ENCODE data around the gene CACNA1C.
"Not testable (repeated sequence)": the region's sequence is repeated elsewhere in the genome, so short reads cannot be mapped to it uniquely, and the experiment has no call there.

CACNA1C gene

GRCh38 chr12:2683283-2684025 lies 630.7 kb downstream of the CACNA1C start:
- no peak for DNase-seq

DNA sequence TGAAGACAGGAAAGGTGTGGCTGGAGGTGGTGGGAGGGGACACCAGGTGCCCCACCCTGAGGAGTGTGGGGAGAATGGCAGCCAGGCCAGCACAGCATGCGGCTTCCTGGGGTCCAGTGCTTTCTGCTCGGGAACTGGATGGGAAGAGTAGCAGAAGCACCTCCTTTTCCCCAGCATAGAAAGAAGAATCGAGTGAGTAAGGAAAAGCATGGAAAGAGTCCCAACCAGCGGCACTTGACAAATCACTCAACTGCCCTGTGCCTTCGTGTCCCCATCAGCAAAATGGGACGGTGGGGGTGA lies 631.2 kb downstream of the CACNA1C start:
- DNase-seq, result not testable (repeated sequence)

DNA sequence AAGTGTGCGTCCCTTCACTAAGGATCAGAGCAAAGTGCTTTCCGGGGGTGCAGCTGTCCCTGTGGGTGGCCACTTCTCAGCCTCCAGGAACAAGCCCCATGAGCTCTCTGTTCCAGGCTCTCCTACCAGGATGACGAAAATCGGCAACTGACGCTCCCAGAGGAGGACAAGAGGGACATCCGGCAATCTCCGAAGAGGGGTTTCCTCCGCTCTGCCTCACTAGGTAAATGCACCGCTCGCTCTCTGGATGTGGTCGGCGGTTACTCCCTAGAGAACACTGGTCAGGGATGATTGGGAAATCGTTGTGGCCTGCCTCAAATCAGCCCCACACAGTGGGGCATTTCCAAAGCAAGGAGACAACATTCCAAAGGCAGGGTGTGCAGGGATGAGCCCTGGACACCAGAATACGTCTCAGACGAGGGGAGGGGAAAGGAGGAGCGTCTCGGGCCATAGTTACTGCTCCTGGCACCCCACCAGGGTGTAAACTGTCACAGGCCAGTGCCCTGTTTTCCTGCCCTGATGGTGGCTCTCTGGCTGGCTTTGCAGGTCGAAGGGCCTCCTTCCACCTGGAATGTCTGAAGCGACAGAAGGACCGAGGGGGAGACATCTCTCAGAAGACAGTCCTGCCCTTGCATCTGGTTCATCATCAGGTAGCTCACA lies 633.0 kb downstream of the CACNA1C start:
- DNase-seq, result peak; percentile 43

DNA sequence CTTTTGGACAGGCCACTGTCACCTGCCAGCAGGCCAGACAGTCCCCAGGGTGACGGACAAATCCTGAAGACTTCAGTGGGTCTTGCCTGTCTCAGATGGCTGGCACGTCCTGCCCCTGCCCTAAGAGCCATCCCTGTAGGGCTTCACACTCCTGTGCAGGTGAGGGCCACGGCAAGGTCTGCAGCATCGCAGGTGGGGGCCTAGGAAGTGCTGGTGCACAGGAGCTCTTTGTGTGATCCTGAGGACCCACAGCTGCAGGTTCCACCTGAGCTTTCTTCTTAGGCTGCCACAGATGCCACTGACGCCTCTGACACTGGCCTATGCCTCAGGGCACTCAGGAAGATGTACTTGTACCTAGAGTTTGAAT lies 633.5 kb downstream of the CACNA1C start:
- DNase-seq, result peak; percentile 39

DNA sequence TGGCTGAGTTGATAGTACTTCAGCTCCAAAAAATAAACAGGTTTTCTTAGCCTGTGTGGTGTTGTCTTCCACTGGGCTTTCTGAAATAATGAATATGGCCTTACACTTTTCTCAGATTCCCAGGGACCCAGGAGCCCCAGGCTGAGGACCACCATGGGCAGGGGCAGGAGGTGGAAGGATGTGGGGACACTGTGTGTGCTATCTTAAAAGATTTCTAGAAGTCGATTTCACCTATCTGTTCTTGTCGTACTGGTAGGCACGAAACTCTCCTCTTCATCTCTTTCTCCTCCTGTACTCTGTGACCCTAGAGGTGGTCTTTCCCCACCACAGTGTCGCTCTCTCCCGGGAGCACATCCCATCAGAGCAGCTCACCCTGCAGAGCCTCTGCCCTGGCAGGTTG lies 634.3 kb downstream of the CACNA1C start:
- DNase-seq, result no peak

GRCh38 chr12:2687726-2688125 lies 634.9 kb downstream of the CACNA1C start:
- no peak for DNase-seq

GRCh38 chr12:2688381-2688931 lies 635.7 kb downstream of the CACNA1C start:
- peak; percentile 45 for DNase-seq

DNA sequence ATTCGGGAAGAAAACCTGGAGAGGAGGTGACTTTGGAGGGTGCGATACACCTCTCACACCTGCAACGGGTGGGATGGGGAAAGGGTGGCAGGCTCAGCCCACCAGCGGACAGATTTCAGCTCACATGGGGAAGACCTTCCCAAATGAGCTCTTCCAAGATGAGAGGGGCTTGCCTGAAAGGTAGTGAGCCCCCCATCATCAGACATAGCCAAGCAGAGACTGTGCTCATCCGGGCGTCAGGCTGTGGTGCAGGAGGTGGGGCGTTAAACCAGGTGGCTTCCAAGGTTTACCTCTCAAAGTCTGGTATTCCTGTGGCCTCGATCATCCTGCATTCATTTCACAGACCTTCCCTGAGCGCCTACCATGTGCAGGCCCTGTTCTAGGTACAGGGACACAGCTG lies 636.6 kb downstream of the CACNA1C start:
- DNase-seq, result peak; percentile 33

GRCh38 chr12:2689879-2690278 lies 637.1 kb downstream of the CACNA1C start:
- peak; percentile 48 for DNase-seq

GRCh38 chr12:2690348-2691005 lies 637.7 kb downstream of the CACNA1C start:
- peak; percentile 58 for DNase-seq

GRCh38 chr12:2691006-2691344 lies 638.2 kb downstream of the CACNA1C start:
- DNase-seq, result peak; percentile 83

DNA sequence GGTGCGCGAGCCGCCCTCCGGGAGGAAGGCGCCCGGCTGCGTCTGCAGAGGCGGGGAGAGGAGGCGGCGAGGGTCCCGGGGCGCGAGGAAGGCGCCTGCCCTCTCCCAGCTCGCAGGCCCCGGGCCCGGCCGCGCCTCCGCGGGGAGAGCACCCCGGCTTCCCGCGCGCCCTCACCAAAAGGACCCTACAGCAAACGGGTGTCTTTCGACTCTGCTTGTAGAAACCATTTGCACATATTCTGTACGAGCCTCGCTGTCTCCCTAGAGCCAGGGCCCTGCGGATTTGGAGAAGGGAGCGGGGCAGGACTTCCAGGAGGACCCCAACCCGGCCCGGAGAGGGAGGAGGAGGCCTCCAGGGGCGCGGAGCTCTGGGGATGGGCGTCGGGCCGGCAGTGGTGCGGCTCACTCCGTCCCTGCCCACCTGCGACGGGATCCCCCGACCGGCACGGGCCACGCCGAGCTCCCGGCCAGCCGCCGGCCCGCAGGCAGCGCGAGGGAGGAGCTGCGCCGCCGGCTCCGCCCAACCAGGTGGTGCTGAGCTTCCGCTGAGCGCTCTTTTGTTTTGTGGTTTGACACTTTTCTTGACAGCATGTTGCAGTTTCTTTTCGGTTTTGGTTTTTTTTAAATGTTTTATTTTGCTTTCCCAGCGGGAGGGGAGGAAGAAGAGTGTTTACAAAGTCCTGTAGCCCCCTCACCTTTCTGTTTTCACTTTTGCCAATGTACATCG lies 638.7 kb downstream of the CACNA1C start:
- DNase-seq, result peak; percentile 75

DNA sequence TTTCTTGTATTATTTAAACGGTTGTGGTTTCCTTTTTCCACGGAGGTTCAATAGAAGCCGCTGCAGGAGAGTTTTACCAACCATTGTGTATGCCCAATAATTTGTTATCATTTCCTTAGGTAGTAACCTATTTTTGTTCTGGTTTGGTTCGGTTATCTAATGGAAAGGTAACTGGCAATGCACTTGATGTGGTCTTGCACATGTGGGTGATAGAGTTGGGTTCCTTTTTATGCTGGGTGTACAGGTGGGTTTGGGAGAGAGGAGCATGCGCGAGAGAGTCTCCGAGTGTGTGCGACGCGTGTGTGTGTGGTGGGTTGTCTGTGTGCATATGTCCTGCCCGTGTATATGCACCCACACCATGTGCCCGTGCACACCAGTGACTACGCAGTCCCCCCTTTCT lies 639.3 kb downstream of the CACNA1C start:
- peak; percentile 55 for DNase-seq

GRCh38 chr12:2693244-2693860 lies 640.6 kb downstream of the CACNA1C start:
- peak; percentile 44 for DNase-seq

GRCh38 chr12:2693980-2694610 lies 641.3 kb downstream of the CACNA1C start:
- no peak for DNase-seq

- DNase-seq, result no peak
Measured at GRCh38 chr12:2696136-2696535, 643.3 kb downstream of the CACNA1C start.

DNA sequence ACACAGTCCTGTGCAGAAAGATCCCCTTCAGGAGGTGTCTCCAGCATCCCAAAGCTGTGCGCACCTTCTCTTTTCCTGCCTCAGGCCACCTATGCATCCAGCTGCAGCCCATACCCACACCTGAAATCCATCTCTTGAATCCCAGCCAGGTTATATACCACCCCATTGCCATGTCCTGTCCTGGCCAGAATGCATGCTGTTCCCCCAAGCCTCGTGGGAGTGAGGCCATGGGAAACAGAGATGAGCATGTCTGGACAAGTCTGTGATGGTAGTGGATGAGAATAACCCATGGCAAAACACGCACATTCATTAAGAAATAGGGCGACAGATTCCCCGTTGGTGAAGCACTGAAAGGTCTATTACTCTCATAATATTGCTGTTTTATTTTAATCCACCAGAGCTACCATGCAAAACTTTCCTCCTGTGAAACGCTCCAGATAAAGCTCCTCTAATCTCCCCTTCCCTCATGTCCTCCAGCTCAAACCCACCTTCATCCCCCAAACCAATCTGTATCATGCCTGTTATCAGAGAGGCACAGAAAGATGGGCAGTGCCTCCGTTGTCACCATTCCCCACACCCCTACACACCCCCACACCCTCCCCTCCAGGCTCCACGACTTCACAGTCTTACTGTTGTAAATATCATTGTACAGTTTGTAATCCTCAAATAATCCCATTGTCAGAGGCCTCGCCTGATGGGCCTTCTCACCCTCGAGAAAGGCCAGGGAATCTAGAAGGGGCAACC lies 644.4 kb downstream of the CACNA1C start:
- DNase-seq, result no peak

DNA sequence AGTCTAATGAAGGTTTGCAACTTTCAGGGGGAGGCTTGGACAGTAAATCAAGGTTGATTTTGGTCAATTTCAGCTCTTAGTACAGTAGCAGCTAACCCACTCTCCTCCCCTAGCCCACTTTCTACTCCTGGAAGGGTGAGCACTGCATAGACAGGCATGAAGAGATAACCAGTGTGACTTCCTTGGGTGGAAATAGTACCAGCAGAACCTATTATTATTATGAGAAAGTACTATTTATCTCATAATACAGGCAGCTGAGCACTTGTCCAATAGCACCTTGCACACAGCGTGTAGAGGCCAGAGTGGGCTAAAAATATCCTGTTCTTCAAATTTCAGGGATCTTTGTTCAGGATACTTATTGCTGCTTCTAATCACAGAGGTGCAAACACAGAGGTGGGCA lies 645.8 kb downstream of the CACNA1C start:
- DNase-seq, result no peak

DNA sequence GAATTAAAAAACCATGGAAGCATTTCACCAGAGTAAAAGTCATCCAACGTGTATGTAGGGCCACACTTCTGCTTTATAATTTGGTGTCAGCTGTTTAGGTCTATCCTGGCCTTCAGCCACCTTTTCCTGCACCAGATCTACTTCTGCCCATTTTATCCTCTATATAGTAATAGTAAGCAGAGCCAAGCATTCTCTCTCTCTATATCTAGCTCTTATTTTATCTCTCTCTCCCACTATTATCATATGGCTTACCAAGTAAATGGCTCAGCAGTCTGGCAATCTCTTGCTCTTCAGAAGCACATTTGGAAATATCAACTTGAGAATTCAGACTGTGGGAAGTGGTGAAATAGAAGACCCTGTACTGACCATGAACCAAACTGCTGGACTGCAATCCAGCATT lies 657.9 kb downstream of the CACNA1C start:
- DNase-seq, result no peak

GRCh38 chr12:2719392-2719791 lies 666.6 kb downstream of the CACNA1C start:
- DNase-seq, result no peak

GRCh38 chr12:2722806-2723205 lies 670.0 kb downstream of the CACNA1C start:
- no peak for DNase-seq

GRCh38 chr12:2732290-2732689 lies 679.5 kb downstream of the CACNA1C start:
- no peak for DNase-seq

Data from activated CD8-positive, alpha-beta memory T cell treated with anti-CD3 and anti-CD28 coated beads, Interleukin-2, amount 50 U/mL, for 48 hours (primary cell).